GM21367 (cell line): ENCODE measurements around the gene CLDN18.

Experiments
- ATAC-seq: cut with Tn5 transposase; IDR thresholded peaks from one replicate; pipeline ENCODE4 v1.9.1; 2021; ENCODE audit not compliant: unreplicated experiment

CLDN18 gene

GRCh38 chr3:138060792-138061191 is 50.8 kb downstream of the CLDN18 start:
- peak; percentile 63 for ATAC-seq

- ATAC-seq, result no peak
These were observed 52.1 kb downstream of the CLDN18 start for GRCh38 chr3:138062037-138062436.

DNA sequence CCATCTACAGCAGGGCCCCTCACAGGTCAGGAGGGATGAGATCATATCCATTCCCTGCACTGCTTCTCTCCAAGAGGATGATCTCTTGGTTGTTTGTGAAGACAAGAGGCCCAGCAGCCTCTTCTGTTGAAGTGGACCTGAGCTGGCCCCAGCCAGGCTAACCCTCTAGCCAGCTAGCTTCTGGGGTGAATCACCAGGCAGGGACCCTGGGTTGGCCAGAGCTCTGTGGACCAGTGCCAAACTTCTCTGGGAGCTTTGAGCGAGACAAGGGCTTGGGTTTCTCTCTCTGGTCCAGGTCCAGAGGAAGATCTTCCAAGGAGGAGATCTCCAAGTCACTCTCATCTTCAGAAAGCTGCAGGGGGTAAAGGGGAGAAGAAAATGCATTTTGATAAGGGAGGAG is 52.7 kb downstream of the CLDN18 start:
- ATAC-seq, result no peak

- ATAC-seq, result no peak
These were observed 53.5 kb downstream of the CLDN18 start for GRCh38 chr3:138063416-138063815.

- no peak for ATAC-seq
These were observed 56.0 kb downstream of the CLDN18 start for GRCh38 chr3:138065949-138066348.

GRCh38 chr3:138066383-138066782 is 56.4 kb downstream of the CLDN18 start:
- ATAC-seq, result peak; percentile 60

GRCh38 chr3:138066972-138067371 is 57.0 kb downstream of the CLDN18 start:
- no peak for ATAC-seq

DNA sequence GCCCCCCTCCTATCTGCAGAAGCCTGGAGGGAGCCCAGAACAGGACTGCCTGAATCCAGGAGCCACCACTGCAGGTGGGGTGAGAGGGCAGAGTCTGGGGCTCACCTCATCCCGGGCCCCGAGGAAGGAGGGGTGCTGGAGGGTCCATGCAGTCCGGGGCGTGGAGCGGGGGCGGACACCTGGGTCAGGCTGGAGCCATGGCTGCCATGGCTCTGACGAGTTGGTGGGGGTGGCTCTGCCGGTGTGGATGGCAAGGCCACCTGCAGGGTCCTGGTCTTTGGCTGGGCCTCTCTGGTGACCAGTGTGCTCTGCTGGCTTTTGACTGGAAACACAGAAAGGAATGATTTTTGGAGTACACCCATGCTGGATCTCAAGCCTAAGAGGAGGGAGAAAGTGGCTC is 58.1 kb downstream of the CLDN18 start:
- ATAC-seq, result no peak

- peak; percentile 81 for ATAC-seq
These were observed 58.7 kb downstream of the CLDN18 start for GRCh38 chr3:138068579-138069174.

DNA sequence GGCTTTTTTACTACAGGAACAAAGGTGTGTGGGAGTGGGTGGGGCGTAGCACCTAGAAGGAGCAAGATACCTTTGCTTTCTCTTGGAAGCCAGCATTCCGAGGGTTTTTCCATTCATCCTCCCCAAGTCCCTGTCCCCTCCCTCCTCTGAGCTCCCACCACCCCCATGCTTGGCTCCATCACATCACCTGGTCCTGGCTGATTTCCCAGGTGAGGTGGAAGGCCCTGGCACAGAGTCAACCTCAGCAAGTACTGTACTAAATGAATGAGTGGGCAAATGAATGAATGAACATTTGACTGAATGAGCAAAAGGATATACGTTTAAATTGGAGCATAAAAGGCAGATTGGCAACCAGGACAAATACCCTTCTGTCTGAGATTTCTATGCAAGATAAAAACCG is 60.0 kb downstream of the CLDN18 start:
- no peak for ATAC-seq

DNA sequence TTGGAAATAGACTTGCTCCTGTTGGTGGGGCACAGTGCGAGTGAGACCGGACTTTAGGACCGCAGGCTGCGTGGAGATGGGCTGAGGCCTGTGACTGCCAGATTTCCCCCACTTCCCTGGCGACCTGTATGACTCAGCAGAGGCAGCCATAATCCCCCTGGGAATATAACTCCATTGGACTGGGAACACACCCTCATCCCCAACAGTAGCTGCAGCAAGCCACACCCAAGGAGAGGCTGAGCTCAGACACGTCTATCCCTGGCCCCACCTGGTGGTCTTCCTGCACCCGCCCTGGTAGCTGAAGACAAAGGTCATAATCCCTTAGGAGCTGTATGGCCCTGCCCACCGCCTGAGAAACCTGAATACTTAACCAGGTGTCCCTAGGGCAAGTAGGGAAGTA is 62.8 kb downstream of the CLDN18 start:
- ATAC-seq, result no peak

- no peak for ATAC-seq
These were observed 68.1 kb downstream of the CLDN18 start for GRCh38 chr3:138078096-138078495.

GRCh38 chr3:138078901-138079344 is 69.0 kb downstream of the CLDN18 start:
- ATAC-seq, result no peak

- no peak for ATAC-seq
These were observed 69.9 kb downstream of the CLDN18 start for GRCh38 chr3:138079901-138080300.

- ATAC-seq, result no peak
These were observed 71.6 kb downstream of the CLDN18 start for GRCh38 chr3:138081371-138082084.

GRCh38 chr3:138082085-138082991 is 72.4 kb downstream of the CLDN18 start:
- ATAC-seq, result no peak

GRCh38 chr3:138082992-138083386 is 73.0 kb downstream of the CLDN18 start:
- no peak for ATAC-seq
